Measurements from ENCODE around the gene KCNAB2.

Gene KCNAB2

GRCh38 chr1:6113116-6113515 is 67.4 kb downstream of the KCNAB2 start:
- DNase-seq (ENCODE audit: low spot score), result no peak
- no peak for TF ChIP-seq CTCF (IDR thresholded peaks at IDR 0.05; ENCODE audit: extremely low read depth, insufficient read depth, missing control alignments)
- in situ Hi-C loops (cut with MboI; ENCODE audit: low pct_unique_long_range_greater_than_20kb, low sequenced_read_pairs, unreplicated experiment), result no loop called here

GRCh38 chr1:6113745-6114144 is 68.1 kb downstream of the KCNAB2 start:
- in situ Hi-C loops (cut with MboI; ENCODE audit: low pct_unique_long_range_greater_than_20kb, low sequenced_read_pairs, unreplicated experiment), result no loop called here

GRCh38 chr1:6116137-6116536 is 70.4 kb downstream of the KCNAB2 start:
- in situ Hi-C loops (cut with MboI; ENCODE audit: low pct_unique_long_range_greater_than_20kb, low sequenced_read_pairs, unreplicated experiment), result no loop called here
- no peak for DNase-seq (ENCODE audit: low spot score)
- TF ChIP-seq CTCF (IDR thresholded peaks at IDR 0.05; ENCODE audit: extremely low read depth, insufficient read depth, missing control alignments), result no peak

More at GRCh38 chr1:6113745-6114144, 68.1 kb downstream of the KCNAB2 start:
- TF ChIP-seq CTCF (IDR thresholded peaks at IDR 0.05; ENCODE audit: extremely low read depth, insufficient read depth, missing control alignments), result no peak
- no peak for DNase-seq (ENCODE audit: low spot score)

GRCh38 chr1:6117064-6117463 is 71.4 kb downstream of the KCNAB2 start:
- TF ChIP-seq CTCF (IDR thresholded peaks at IDR 0.05; ENCODE audit: extremely low read depth, insufficient read depth, missing control alignments), result no peak
- in situ Hi-C loops (cut with MboI; ENCODE audit: low pct_unique_long_range_greater_than_20kb, low sequenced_read_pairs, unreplicated experiment), result no loop called here
- DNase-seq (ENCODE audit: low spot score), result no peak

- TF ChIP-seq CTCF (IDR thresholded peaks at IDR 0.05; ENCODE audit: extremely low read depth, insufficient read depth, missing control alignments), result no peak
- DNase-seq (ENCODE audit: low spot score), result no peak
- in situ Hi-C loops (cut with MboI; ENCODE audit: low pct_unique_long_range_greater_than_20kb, low sequenced_read_pairs, unreplicated experiment), result no loop called here
Observed at GRCh38 chr1:6117624-6118023, 71.9 kb downstream of the KCNAB2 start.

GRCh38 chr1:6118415-6118814 is 72.7 kb downstream of the KCNAB2 start:
- no peak for DNase-seq (ENCODE audit: low spot score)
- TF ChIP-seq CTCF (IDR thresholded peaks at IDR 0.05; ENCODE audit: extremely low read depth, insufficient read depth, missing control alignments), result no peak
- in situ Hi-C loops (cut with MboI; ENCODE audit: low pct_unique_long_range_greater_than_20kb, low sequenced_read_pairs, unreplicated experiment), result no loop called here

- in situ Hi-C loops (cut with MboI; ENCODE audit: low pct_unique_long_range_greater_than_20kb, low sequenced_read_pairs, unreplicated experiment), result no loop called here
- TF ChIP-seq CTCF (IDR thresholded peaks at IDR 0.05; ENCODE audit: extremely low read depth, insufficient read depth, missing control alignments), result no peak
- no peak for DNase-seq (ENCODE audit: low spot score)
Observed at GRCh38 chr1:6121021-6121421, 75.3 kb downstream of the KCNAB2 start.
